Measurements from ENCODE around the gene TSPAN16.

DNA sequence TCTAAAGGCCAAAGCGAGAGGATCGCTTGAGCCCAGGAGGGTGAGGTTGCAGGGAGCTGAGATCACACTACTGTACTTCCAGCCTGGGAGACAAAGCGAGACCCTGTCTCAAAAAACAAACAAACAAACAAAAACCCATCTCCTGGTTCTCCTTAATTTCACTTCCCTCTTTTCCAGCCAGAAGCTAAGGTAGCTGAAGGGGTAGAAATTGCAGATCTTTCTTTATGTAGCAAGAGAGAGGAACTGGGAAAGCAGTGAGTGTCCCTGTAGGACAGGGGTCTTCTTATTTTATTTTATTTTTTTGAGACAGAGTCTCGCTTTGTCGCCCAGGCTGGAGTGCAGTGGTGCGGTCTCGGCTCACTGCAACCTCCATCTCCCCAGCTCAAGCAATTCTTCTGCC lies 4.5 kb upstream of the TSPAN16 start:
- TF ChIP-seq, protein P1, sequence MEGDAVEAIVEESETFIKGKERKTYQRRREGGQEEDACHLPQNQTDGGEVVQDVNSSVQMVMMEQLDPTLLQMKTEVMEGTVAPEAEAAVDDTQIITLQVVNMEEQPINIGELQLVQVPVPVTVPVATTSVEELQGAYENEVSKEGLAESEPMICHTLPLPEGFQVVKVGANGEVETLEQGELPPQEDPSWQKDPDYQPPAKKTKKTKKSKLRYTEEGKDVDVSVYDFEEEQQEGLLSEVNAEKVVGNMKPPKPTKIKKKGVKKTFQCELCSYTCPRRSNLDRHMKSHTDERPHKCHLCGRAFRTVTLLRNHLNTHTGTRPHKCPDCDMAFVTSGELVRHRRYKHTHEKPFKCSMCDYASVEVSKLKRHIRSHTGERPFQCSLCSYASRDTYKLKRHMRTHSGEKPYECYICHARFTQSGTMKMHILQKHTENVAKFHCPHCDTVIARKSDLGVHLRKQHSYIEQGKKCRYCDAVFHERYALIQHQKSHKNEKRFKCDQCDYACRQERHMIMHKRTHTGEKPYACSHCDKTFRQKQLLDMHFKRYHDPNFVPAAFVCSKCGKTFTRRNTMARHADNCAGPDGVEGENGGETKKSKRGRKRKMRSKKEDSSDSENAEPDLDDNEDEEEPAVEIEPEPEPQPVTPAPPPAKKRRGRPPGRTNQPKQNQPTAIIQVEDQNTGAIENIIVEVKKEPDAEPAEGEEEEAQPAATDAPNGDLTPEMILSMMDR (IDR thresholded peaks at IDR 0.05; ENCODE audit: insufficient read depth, low read length): no peak
- TF ChIP-seq GABPA (IDR thresholded peaks at IDR 0.05; ENCODE audit: low read depth): no peak
- no peak for TF ChIP-seq POLR2AphosphoS5 (IDR thresholded peaks at IDR 0.05; ENCODE audit: low read depth)
- TF ChIP-seq, protein P2, sequence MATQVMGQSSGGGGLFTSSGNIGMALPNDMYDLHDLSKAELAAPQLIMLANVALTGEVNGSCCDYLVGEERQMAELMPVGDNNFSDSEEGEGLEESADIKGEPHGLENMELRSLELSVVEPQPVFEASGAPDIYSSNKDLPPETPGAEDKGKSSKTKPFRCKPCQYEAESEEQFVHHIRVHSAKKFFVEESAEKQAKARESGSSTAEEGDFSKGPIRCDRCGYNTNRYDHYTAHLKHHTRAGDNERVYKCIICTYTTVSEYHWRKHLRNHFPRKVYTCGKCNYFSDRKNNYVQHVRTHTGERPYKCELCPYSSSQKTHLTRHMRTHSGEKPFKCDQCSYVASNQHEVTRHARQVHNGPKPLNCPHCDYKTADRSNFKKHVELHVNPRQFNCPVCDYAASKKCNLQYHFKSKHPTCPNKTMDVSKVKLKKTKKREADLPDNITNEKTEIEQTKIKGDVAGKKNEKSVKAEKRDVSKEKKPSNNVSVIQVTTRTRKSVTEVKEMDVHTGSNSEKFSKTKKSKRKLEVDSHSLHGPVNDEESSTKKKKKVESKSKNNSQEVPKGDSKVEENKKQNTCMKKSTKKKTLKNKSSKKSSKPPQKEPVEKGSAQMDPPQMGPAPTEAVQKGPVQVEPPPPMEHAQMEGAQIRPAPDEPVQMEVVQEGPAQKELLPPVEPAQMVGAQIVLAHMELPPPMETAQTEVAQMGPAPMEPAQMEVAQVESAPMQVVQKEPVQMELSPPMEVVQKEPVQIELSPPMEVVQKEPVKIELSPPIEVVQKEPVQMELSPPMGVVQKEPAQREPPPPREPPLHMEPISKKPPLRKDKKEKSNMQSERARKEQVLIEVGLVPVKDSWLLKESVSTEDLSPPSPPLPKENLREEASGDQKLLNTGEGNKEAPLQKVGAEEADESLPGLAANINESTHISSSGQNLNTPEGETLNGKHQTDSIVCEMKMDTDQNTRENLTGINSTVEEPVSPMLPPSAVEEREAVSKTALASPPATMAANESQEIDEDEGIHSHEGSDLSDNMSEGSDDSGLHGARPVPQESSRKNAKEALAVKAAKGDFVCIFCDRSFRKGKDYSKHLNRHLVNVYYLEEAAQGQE (IDR thresholded peaks at IDR 0.05; ENCODE audit: insufficient replicate concordance, low read depth): no peak
- TF ChIP-seq SPI1 (IDR thresholded peaks at IDR 0.05; ENCODE audit: borderline replicate concordance, low read depth): peak; percentile 77

All from HL-60 (cell line).